Activated naive CD4-positive, alpha-beta T cell (primary cell): ENCODE results near the gene DEXI.
"Not testable (repeated sequence)": the region's sequence is repeated elsewhere in the genome, so short reads cannot be mapped to it uniquely, and the experiment has no call there.

Source experiments
- DNase-seq, 4 experiments: peaks; one replicate each; lab custom pipeline; 2025; lab: John Stamatoyannopoulos, UW

DEXI gene

GRCh38 chr16:10941127-10941933 lies 938 bp downstream of the DEXI start:
- no peak for DNase-seq

GRCh38 chr16:10940501-10941079 lies 1.7 kb downstream of the DEXI start:
- no peak for DNase-seq

GRCh38 chr16:10939649-10940234 lies 2.5 kb downstream of the DEXI start:
- DNase-seq, result no peak

GRCh38 chr16:10938796-10939648 lies 3.2 kb downstream of the DEXI start:
- DNase-seq, result no peak

GRCh38 chr16:10938321-10938720 lies 3.9 kb downstream of the DEXI start:
- no peak for DNase-seq

GRCh38 chr16:10937068-10937859 lies 5.0 kb downstream of the DEXI start:
- DNase-seq, result no peak

GRCh38 chr16:10936272-10936984 lies 5.8 kb downstream of the DEXI start:
- no peak for DNase-seq

GRCh38 chr16:10935226-10935915 lies 6.9 kb downstream of the DEXI start:
- DNase-seq, result no peak

- DNase-seq, result no peak
Measured at GRCh38 chr16:10934325-10935107, 7.8 kb downstream of the DEXI start.

- DNase-seq, result no peak
Measured at GRCh38 chr16:10933865-10934264, 8.4 kb downstream of the DEXI start.

GRCh38 chr16:10932959-10933710 lies 9.1 kb downstream of the DEXI start:
- DNase-seq, result no peak

GRCh38 chr16:10931977-10932632 lies 10.2 kb downstream of the DEXI start:
- no peak for DNase-seq

GRCh38 chr16:10931134-10931533 lies 11.1 kb downstream of the DEXI start:
- DNase-seq, result no peak

- no peak for DNase-seq
Measured at GRCh38 chr16:10930755-10931093, 11.5 kb downstream of the DEXI start.

GRCh38 chr16:10929853-10930754 lies 12.2 kb downstream of the DEXI start:
- no peak for DNase-seq

- not testable (repeated sequence) for DNase-seq
Measured at GRCh38 chr16:10929097-10929496, 13.2 kb downstream of the DEXI start.

- DNase-seq, result no peak
Measured at GRCh38 chr16:10927497-10928112, 14.7 kb downstream of the DEXI start.
